Measurements from ENCODE around the gene AAGAB.

DNA sequence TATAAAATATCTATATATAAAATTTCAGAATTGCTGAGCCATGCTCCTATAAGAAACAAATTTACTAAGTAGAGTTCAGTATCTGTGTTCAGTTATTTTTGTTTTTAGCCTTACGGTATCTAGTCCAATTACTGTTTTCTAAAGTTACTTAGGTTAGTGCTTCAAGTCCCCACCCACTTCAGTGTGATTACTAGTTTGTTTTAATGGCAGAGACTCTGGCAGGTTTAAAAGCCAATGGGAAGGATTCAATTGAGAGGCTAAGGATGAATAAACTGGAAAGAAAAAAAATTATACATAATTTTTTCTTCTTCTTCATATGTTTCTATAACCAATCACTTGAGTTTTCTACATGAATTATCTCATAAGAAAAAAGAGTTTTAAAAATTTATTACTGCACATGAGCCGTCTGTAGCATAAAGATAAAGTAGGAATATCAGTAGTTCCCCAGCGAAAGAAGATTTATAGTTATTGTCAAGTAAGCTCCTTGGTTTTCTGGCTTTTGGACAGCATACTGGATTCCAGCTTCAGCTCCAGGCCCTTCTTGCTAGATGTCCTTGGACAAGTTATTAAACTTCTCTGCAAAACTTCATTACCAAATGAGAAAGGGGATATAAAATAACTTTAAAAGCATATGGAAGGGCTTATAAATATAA, 46.8 kb downstream of the AAGAB start:
- TF ChIP-seq, protein P1, sequence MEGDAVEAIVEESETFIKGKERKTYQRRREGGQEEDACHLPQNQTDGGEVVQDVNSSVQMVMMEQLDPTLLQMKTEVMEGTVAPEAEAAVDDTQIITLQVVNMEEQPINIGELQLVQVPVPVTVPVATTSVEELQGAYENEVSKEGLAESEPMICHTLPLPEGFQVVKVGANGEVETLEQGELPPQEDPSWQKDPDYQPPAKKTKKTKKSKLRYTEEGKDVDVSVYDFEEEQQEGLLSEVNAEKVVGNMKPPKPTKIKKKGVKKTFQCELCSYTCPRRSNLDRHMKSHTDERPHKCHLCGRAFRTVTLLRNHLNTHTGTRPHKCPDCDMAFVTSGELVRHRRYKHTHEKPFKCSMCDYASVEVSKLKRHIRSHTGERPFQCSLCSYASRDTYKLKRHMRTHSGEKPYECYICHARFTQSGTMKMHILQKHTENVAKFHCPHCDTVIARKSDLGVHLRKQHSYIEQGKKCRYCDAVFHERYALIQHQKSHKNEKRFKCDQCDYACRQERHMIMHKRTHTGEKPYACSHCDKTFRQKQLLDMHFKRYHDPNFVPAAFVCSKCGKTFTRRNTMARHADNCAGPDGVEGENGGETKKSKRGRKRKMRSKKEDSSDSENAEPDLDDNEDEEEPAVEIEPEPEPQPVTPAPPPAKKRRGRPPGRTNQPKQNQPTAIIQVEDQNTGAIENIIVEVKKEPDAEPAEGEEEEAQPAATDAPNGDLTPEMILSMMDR (IDR thresholded peaks at IDR 0.05; ENCODE audit: insufficient read depth, low read length, poor library complexity, severe bottlenecking): no peak
- TF ChIP-seq EZH2phosphoT487 (conservative IDR thresholded peaks at IDR 0.05; ENCODE audit: low read length): no peak

All from SU-DHL-6 (cell line).